Activated T-cell treated with anti-CD3 and anti-CD28 coated beads for 4 hours (primary cell): ENCODE measurements around the gene STRN4.
"Not testable (repeated sequence)": the region's sequence is repeated elsewhere in the genome, so short reads cannot be mapped to it uniquely, and the experiment has no call there.

Experiments
- DNase-seq: peaks from one replicate; pipeline ENCODE4 v3.0.0-alpha.2; 2020

Gene STRN4

GRCh38 chr19:46746281-46747057, at the start of gene STRN4:
TSS of gene STRN4 (minus strand) at chr19:46746450. CDS start at chr19:46746430, 20 bp downstream.
- peak; percentile 43 for DNase-seq

- no peak for DNase-seq
Observed at GRCh38 chr19:46791944-46792343, 45.7 kb upstream of the STRN4 start.

GRCh38 chr19:46789371-46789770, 43.1 kb upstream of the STRN4 start:
- no peak for DNase-seq

- no peak for DNase-seq
Observed at GRCh38 chr19:46788968-46789338, 42.7 kb upstream of the STRN4 start.

- peak; percentile 99 for DNase-seq
Observed at GRCh38 chr19:46788262-46788967, 42.2 kb upstream of the STRN4 start, which contains the start of gene SLC1A5. TSS of gene SLC1A5 (minus strand) at chr19:46788594. CDS start at chr19:46787965, 629 bp downstream.

- peak; percentile 22 for DNase-seq
Observed at GRCh38 chr19:46787331-46788261, 41.3 kb upstream of the STRN4 start.

GRCh38 chr19:46787040-46787330, 40.7 kb upstream of the STRN4 start:
- DNase-seq = no peak

- DNase-seq = peak; percentile 86
Observed at GRCh38 chr19:46786236-46787039, 40.2 kb upstream of the STRN4 start.

GRCh38 chr19:46785980-46786235, 39.7 kb upstream of the STRN4 start:
- DNase-seq = no peak

- no peak for DNase-seq
Observed at GRCh38 chr19:46785054-46785979, 39.1 kb upstream of the STRN4 start.

GRCh38 chr19:46784262-46785053, 38.2 kb upstream of the STRN4 start:
- DNase-seq = peak; percentile 46

- no peak for DNase-seq
Observed at GRCh38 chr19:46783670-46784069, 37.4 kb upstream of the STRN4 start.

GRCh38 chr19:46782355-46783019, 36.2 kb upstream of the STRN4 start:
- DNase-seq = no peak

- not testable (repeated sequence) for DNase-seq
Observed at GRCh38 chr19:46777956-46778645, 31.9 kb upstream of the STRN4 start.

GRCh38 chr19:46776927-46777911, 31.0 kb upstream of the STRN4 start:
- DNase-seq = no peak

GRCh38 chr19:46775642-46776258, 29.5 kb upstream of the STRN4 start:
- no peak for DNase-seq

GRCh38 chr19:46773018-46773399, 26.8 kb upstream of the STRN4 start:
- no peak for DNase-seq
